Suppressor macrophage treated with lipopolysaccharide for 1 hour (primary cell): ENCODE results near the gene COLGALT1.
"Not testable (repeated sequence)": the region's sequence is repeated elsewhere in the genome, so short reads cannot be mapped to it uniquely, and the experiment has no call there.

Experiments used
- DNase-seq, 3 donors: peaks; one replicate each; pipeline ENCODE4 v3.0.0-alpha.2; 2020 to 2022

Gene COLGALT1

GRCh38 chr19:17562561-17562960 lies 7.1 kb downstream of the COLGALT1 start:
- DNase-seq, result no peak

- no peak for DNase-seq
These were observed 9.3 kb downstream of the COLGALT1 start for GRCh38 chr19:17564781-17565180.

- no peak for DNase-seq
These were observed 10.2 kb downstream of the COLGALT1 start for GRCh38 chr19:17565611-17566010.

GRCh38 chr19:17567940-17568339 lies 12.5 kb downstream of the COLGALT1 start:
- DNase-seq, result no peak

- DNase-seq, result not testable (repeated sequence)
These were observed 14.8 kb downstream of the COLGALT1 start for GRCh38 chr19:17570291-17570690.

GRCh38 chr19:17570791-17571190 lies 15.3 kb downstream of the COLGALT1 start:
- peak in 1 of 3 donors; percentile 3 for DNase-seq

- peak in 1 of 3 donors; percentile 17 for DNase-seq
These were observed 17.2 kb downstream of the COLGALT1 start for GRCh38 chr19:17572638-17573037.

- peak in 1 of 3 donors; percentile 16 for DNase-seq
These were observed 20.7 kb downstream of the COLGALT1 start for GRCh38 chr19:17575871-17576757.

- DNase-seq, result peak in 1 of 3 donors; percentile 18
These were observed 21.5 kb downstream of the COLGALT1 start for GRCh38 chr19:17576758-17577456.

- DNase-seq, result peak in 2 of 3 donors; percentile 12 to 14
These were observed 22.1 kb downstream of the COLGALT1 start for GRCh38 chr19:17577457-17578097.

- peak; percentile 59 to 84 (median 68) for DNase-seq
These were observed 24.3 kb downstream of the COLGALT1 start for GRCh38 chr19:17579661-17580244.

GRCh38 chr19:17580470-17581144 lies 25.2 kb downstream of the COLGALT1 start:
- DNase-seq, result no peak

GRCh38 chr19:17581211-17581874 lies 25.9 kb downstream of the COLGALT1 start:
- no peak for DNase-seq

GRCh38 chr19:17582613-17583012 lies 27.2 kb downstream of the COLGALT1 start:
- no peak for DNase-seq

- no peak for DNase-seq
These were observed 28.7 kb downstream of the COLGALT1 start for GRCh38 chr19:17584132-17584531.

GRCh38 chr19:17585395-17585794 lies 29.9 kb downstream of the COLGALT1 start:
- not testable (repeated sequence) for DNase-seq

- DNase-seq, result no peak
These were observed 35.4 kb downstream of the COLGALT1 start for GRCh38 chr19:17590866-17591265.

- not testable (repeated sequence) for DNase-seq
These were observed 38.8 kb downstream of the COLGALT1 start for GRCh38 chr19:17594296-17594695.

- DNase-seq, result not testable (repeated sequence)
These were observed 42.6 kb downstream of the COLGALT1 start for GRCh38 chr19:17598063-17598462.

GRCh38 chr19:17598953-17599352 lies 43.5 kb downstream of the COLGALT1 start:
- no peak for DNase-seq

GRCh38 chr19:17599780-17600179 lies 44.3 kb downstream of the COLGALT1 start:
- no peak for DNase-seq

GRCh38 chr19:17601683-17602082 lies 46.2 kb downstream of the COLGALT1 start:
- no peak for DNase-seq
